GM13977 (cell line): ENCODE measurements around the gene SALL4.

Experiments used
- DNase-seq: peaks from one replicate; pipeline ENCODE4 v3.0.0; 2012; ENCODE audit warnings: low spot score
- CTCF ChIP-seq: IDR thresholded peaks from 2 replicates; pipeline ENCODE4 v1.5.1; 2012; ENCODE audit warnings: mild to moderate bottlenecking, control low read depth; ENCODE audit not compliant: insufficient read depth; ENCODE audit errors: extremely low read depth, missing control alignments
- in situ Hi-C: fragments of 300-500 bp; cut with MboI; formaldehyde crosslinking; loops from one replicate; pipeline ENCODE4 v1.12.0; 2022; ENCODE audit warnings: low sequenced_read_pairs, low pct_unique_long_range_greater_than_20kb, mixed read lengths, inconsistent platforms; ENCODE audit not compliant: unreplicated experiment

The SALL4 gene

GRCh38 chr20:51799401-51799860 is 2.9 kb downstream of the SALL4 start:
- TF ChIP-seq CTCF = peak; percentile 1
- no peak for DNase-seq
- in situ Hi-C loops = no loop called here

- DNase-seq = no peak
- in situ Hi-C loops = no loop called here
- TF ChIP-seq CTCF = no peak
Observed at GRCh38 chr20:51797357-51798025, 4.8 kb downstream of the SALL4 start.

GRCh38 chr20:51796340-51796739 is 6.0 kb downstream of the SALL4 start:
- DNase-seq = no peak
- TF ChIP-seq CTCF = no peak
- in situ Hi-C loops = no loop called here

GRCh38 chr20:51792960-51793359 is 9.4 kb downstream of the SALL4 start:
- no peak for TF ChIP-seq CTCF
- in situ Hi-C loops = no loop called here
- DNase-seq = no peak

- no peak for DNase-seq
- no peak for TF ChIP-seq CTCF
- in situ Hi-C loops = no loop called here
Observed at GRCh38 chr20:51791626-51792025, 10.7 kb downstream of the SALL4 start.

GRCh38 chr20:51790256-51790655 is 12.1 kb downstream of the SALL4 start:
- in situ Hi-C loops = no loop called here
- DNase-seq = no peak
- no peak for TF ChIP-seq CTCF
